Naive thymus-derived CD4-positive, alpha-beta T cell (primary cell): ENCODE data around the gene APCDD1L. TPM values are rescaled to one million over a fixed set of nuclear protein-coding genes. Genes with fewer than 3 reads are reported as not detected.
A peak's percentile ranks its signal among the peaks of the same experiment; 100 is the strongest.

Experiments
- ATAC-seq: fragments of 150-1000 bp; cut with Tn5 transposase; 2 replicates; pipeline ENCODE4 v1.10.0; 2021; ENCODE audit warnings: mild to moderate bottlenecking, moderate library complexity
- CTCF ChIA-PET: fragments of 350-600 bp; sonication (Branson Sonifier 250); formaldehyde crosslinking; loops from one replicate; lab custom pipeline; 2021; ENCODE audit warnings: antibody characterized with exemption; lab: Charles Lee
- POLR2A ChIA-PET: fragments of 350-600 bp; sonication (Branson Sonifier 250); formaldehyde crosslinking; loops from one replicate; lab custom pipeline; 2021; ENCODE audit warnings: antibody characterized with exemption, inconsistent platforms; lab: Charles Lee
- DNase-seq, 9 donors: peaks; one replicate each; pipeline versions ENCODE4 v3.0.0 to v3.0.0-alpha.2; 2020 to 2022; ENCODE audit warnings: mixed read lengths in 1 of 9
- H3K27ac ChIP-seq: one replicate; pipeline ENCODE4 v1.7.0; 2013; ENCODE audit warnings: mild to moderate bottlenecking, low read depth, low read length, moderate library complexity
- H3K27me3 ChIP-seq, 2 donors: one replicate each; pipeline ENCODE4 v1.7.0; 2013; ENCODE audit warnings: low read length in 2 of 2, mild to moderate bottlenecking in 2 of 2, moderate library complexity in 2 of 2; ENCODE audit not compliant: control insufficient read depth in 2 of 2, insufficient read depth in 2 of 2
- H3K36me3 ChIP-seq, 3 experiments: 1 replicate in 2 of 3; 2 replicates in 1 of 3; pipeline ENCODE4 v1.7.0; 2013; ENCODE audit warnings: low read length in 3 of 3, mild to moderate bottlenecking in 3 of 3, moderate library complexity in 1 of 3; ENCODE audit not compliant: insufficient read depth in 3 of 3, control insufficient read depth in 2 of 3
- H3K4me1 ChIP-seq, 2 donors: one replicate each; pipeline ENCODE4 v1.7.0; 2013; ENCODE audit warnings: low read length in 2 of 2, mild to moderate bottlenecking in 2 of 2, moderate library complexity in 1 of 2; ENCODE audit not compliant: control insufficient read depth in 2 of 2, insufficient read depth in 2 of 2
- H3K4me3 ChIP-seq: 2 replicates; pipeline ENCODE4 v1.7.0; 2013; ENCODE audit warnings: mild to moderate bottlenecking, low read length
- H3K9me3 ChIP-seq, 3 experiments: 1 replicate in 2 of 3; 2 replicates in 1 of 3; pipeline ENCODE4 v1.7.0; 2013; ENCODE audit warnings: low read length in 3 of 3; ENCODE audit not compliant: control insufficient read depth in 2 of 3
- H3K27ac Mint-ChIP-seq, 9 donors: one replicate each; pipeline ENCODE4 v1.8.0; 2020 to 2022; ENCODE audit warnings: mixed read lengths in 9 of 9, mild to moderate bottlenecking in 8 of 9, moderate library complexity in 5 of 9, inconsistent platforms in 2 of 9
- H3K27me3 Mint-ChIP-seq, 5 donors: one replicate each; pipeline ENCODE4 v1.8.0; 2021 to 2022; ENCODE audit warnings: mixed read lengths in 5 of 5, mild to moderate bottlenecking in 1 of 5
- H3K36me3 Mint-ChIP-seq, 5 donors: one replicate each; pipeline ENCODE4 v1.8.0; 2020 to 2022; ENCODE audit warnings: mixed read lengths in 5 of 5, mild to moderate bottlenecking in 3 of 5, inconsistent platforms in 1 of 5
- H3K4me1 Mint-ChIP-seq, 7 donors: one replicate each; pipeline ENCODE4 v1.8.0; 2020 to 2022; ENCODE audit warnings: mixed read lengths in 7 of 7, mild to moderate bottlenecking in 3 of 7, inconsistent platforms in 1 of 7
- H3K4me3 Mint-ChIP-seq, 10 donors: one replicate each; pipeline ENCODE4 v1.8.0; 2020 to 2022; ENCODE audit warnings: mild to moderate bottlenecking in 10 of 10, mixed read lengths in 10 of 10, moderate library complexity in 6 of 10, inconsistent platforms in 2 of 10
- H3K9me3 Mint-ChIP-seq, 11 donors: one replicate each; pipeline ENCODE4 v1.8.0; 2020 to 2022; ENCODE audit warnings: mixed read lengths in 11 of 11, mild to moderate bottlenecking in 4 of 11, inconsistent platforms in 1 of 11, moderate library complexity in 1 of 11
- intact Hi-C, 2 donors: fragments of 100-400 bp; cut with micrococcal nuclease; formaldehyde crosslinking; loops; one replicate each; pipeline ENCODE4 v1.15.1; 2023
- polyA plus RNA-seq, 2 donors: library from polyadenylated mRNA; unstranded; fragments of 300-500 nt; fragmentation: Illumina TruSeq; gene quantifications; one replicate each; pipeline ENCODE4 v1.2.3, GENCODE V29; 2021
- total RNA-seq, 6 experiments: library from RNA in 5 of 6; stranded (reverse) in 5 of 6; gene quantifications; 1 replicate in 5 of 6; 2 replicates in 1 of 6; pipeline ENCODE4 v1.2.3 and lab custom pipeline; 2021 to 2026

The APCDD1L gene
- total and polyA plus RNA-seq, 7 experiments from 2014 or later = 0.09 to 0.18 TPM; not detected in 5

- POLR2A ChIA-PET = interaction anchor here (0.6 kb wide), 1 partner anchor 19 kb away, joined by 6 read pairs; no protein-coding TSS in a partner anchor
- Histone ChIP-seq H3K27ac (no peak overlapping the region), H3K9me3 (no peaks in the 10 kb centered on the region), H3K4me1 (no peaks in the 10 kb centered on the region), H3K27me3 (no peaks in the 10 kb centered on the region), H3K36me3 (no peaks in the 10 kb centered on the region), H3K4me3 (no peak overlapping the region)
- ATAC-seq = no peak
- intact Hi-C loops = no loop called here
- Mint-ChIP-seq H3K4me3 (no peak overlapping the region), H3K36me3 (peaks cover 2 to 30% (median 8%) of the 10 kb centered on the region in 5 donors), H3K9me3 (no peaks in the 10 kb centered on the region), H3K27me3 (no peaks in the 10 kb centered on the region), H3K4me1 (peaks cover 0 to 1% (median 0%) of the 10 kb centered on the region in 7 donors), H3K27ac (no peak overlapping the region)
- CTCF ChIA-PET = no interaction called here
- DNase-seq = no peak
These were observed 54.1 kb downstream of the APCDD1L start for GRCh38 chr20:58461104-58461503.

- H3K4me1 Mint-ChIP-seq = peaks cover 0 to 1% (median 0%) of the 10 kb centered on the region in 7 donors
- Histone ChIP-seq H3K36me3 (no peaks in the 10 kb centered on the region), H3K4me3 (no peak overlapping the region), H3K4me1 (no peaks in the 10 kb centered on the region), H3K9me3 (no peaks in the 10 kb centered on the region), H3K27ac (no peak overlapping the region), H3K27me3 (no peaks in the 10 kb centered on the region)
- peaks cover 0 to 11% (median 3%) of the 10 kb centered on the region in 11 donors for H3K9me3 Mint-ChIP-seq
- ChIA-PET CTCF (no interaction called here), POLR2A (no interaction called here)
- no peak overlapping the region for H3K4me3 Mint-ChIP-seq
- DNase-seq (no peak), ATAC-seq (no peak)
- intact Hi-C loops = no loop called here
- H3K36me3 Mint-ChIP-seq = peaks cover 5 to 35% (median 16%) of the 10 kb centered on the region in 5 donors
- no peak overlapping the region for H3K27ac Mint-ChIP-seq
- no peaks in the 10 kb centered on the region for H3K27me3 Mint-ChIP-seq
These were observed 56.0 kb downstream of the APCDD1L start for GRCh38 chr20:58459058-58459750.

GRCh38 chr20:58458342-58459057 lies 56.7 kb downstream of the APCDD1L start:
- H3K27me3 ChIP-seq = no peaks in the 10 kb centered on the region
- Mint-ChIP-seq H3K27me3 (no peaks in the 10 kb centered on the region), H3K9me3 (peaks cover 0 to 15% (median 6%) of the 10 kb centered on the region in 11 donors), H3K36me3 (peaks cover 5 to 39% (median 21%) of the 10 kb centered on the region in 5 donors), H3K4me3 (no peak overlapping the region), H3K4me1 (peaks cover 0 to 1% (median 0%) of the 10 kb centered on the region in 7 donors), H3K27ac (no peak overlapping the region)
- CTCF ChIA-PET = no interaction called here
- DNase-seq (no peak), ATAC-seq (no peak)
- intact Hi-C loops = no loop called here
- POLR2A ChIA-PET = no interaction called here
- no peak overlapping the region for H3K27ac ChIP-seq
- H3K9me3 ChIP-seq = no peaks in the 10 kb centered on the region
- no peak overlapping the region for H3K4me3 ChIP-seq
- H3K4me1 ChIP-seq = no peaks in the 10 kb centered on the region
- no peaks in the 10 kb centered on the region for H3K36me3 ChIP-seq

- intact Hi-C loops = no loop called here
- H3K9me3 Mint-ChIP-seq = peaks cover 0 to 15% (median 6%) of the 10 kb centered on the region in 11 donors
- ATAC-seq = no peak
These were observed 58.0 kb downstream of the APCDD1L start for GRCh38 chr20:58457083-58457695.

GRCh38 chr20:58454460-58454859 lies 60.7 kb downstream of the APCDD1L start:
- H3K9me3 Mint-ChIP-seq = peaks cover 0 to 15% (median 6%) of the 10 kb centered on the region in 11 donors
- peaks cover 8 to 49% (median 21%) of the 10 kb centered on the region in 5 donors for H3K36me3 Mint-ChIP-seq
- no peaks in the 10 kb centered on the region for H3K4me1 ChIP-seq
- no peak for DNase-seq
- CTCF ChIA-PET = no interaction called here
- POLR2A ChIA-PET = no interaction called here
- H3K36me3 ChIP-seq = peaks cover 0 to 4% (median 0%) of the 10 kb centered on the region in 3 experiments
- H3K4me3 ChIP-seq = no peak overlapping the region
- intact Hi-C loops = no loop called here
- no peak overlapping the region for H3K4me3 Mint-ChIP-seq
- H3K27me3 Mint-ChIP-seq = no peaks in the 10 kb centered on the region
- H3K27me3 ChIP-seq = no peaks in the 10 kb centered on the region
- H3K9me3 ChIP-seq = no peaks in the 10 kb centered on the region
- no peak for ATAC-seq
- peak overlapping the region in 1 of 9 donors; percentile 29 for H3K27ac Mint-ChIP-seq
- H3K4me1 Mint-ChIP-seq = peaks cover 0 to 5% (median 0%) of the 10 kb centered on the region in 7 donors
- H3K27ac ChIP-seq = no peak overlapping the region

More at GRCh38 chr20:58457083-58457695, 58.0 kb downstream of the APCDD1L start:
- Histone ChIP-seq H3K36me3 (no peaks in the 10 kb centered on the region), H3K27me3 (no peaks in the 10 kb centered on the region), H3K4me1 (no peaks in the 10 kb centered on the region), H3K27ac (no peak overlapping the region), H3K9me3 (no peaks in the 10 kb centered on the region), H3K4me3 (no peak overlapping the region)
- H3K36me3 Mint-ChIP-seq = peaks cover 8 to 36% (median 21%) of the 10 kb centered on the region in 5 donors
- no peaks in the 10 kb centered on the region for H3K27me3 Mint-ChIP-seq
- no peak for DNase-seq
- peak overlapping the region in 2 of 9 donors; percentile 32 to 38 for H3K27ac Mint-ChIP-seq
- ChIA-PET CTCF (no interaction called here), POLR2A (no interaction called here)
- no peak overlapping the region for H3K4me3 Mint-ChIP-seq
- peaks cover 0 to 5% (median 0%) of the 10 kb centered on the region in 7 donors for H3K4me1 Mint-ChIP-seq

- Mint-ChIP-seq H3K4me3 (no peak overlapping the region), H3K27ac (peak overlapping the region in 2 of 9 donors; percentile 20 to 40)
- CTCF ChIA-PET = interaction anchor here (0.8 kb wide), 1 partner anchor 384 kb away, joined by 3 read pairs; no protein-coding TSS in a partner anchor
These were observed 61.8 kb downstream of the APCDD1L start for GRCh38 chr20:58453391-58453790.

More at GRCh38 chr20:58453391-58453790, 61.8 kb downstream of the APCDD1L start:
- no peak overlapping the region for H3K4me3 ChIP-seq
- no peaks in the 10 kb centered on the region for H3K9me3 ChIP-seq
- Mint-ChIP-seq H3K9me3 (peaks cover 0 to 15% (median 6%) of the 10 kb centered on the region in 11 donors), H3K4me1 (peaks cover 0 to 5% (median 0%) of the 10 kb centered on the region in 7 donors), H3K36me3 (peaks cover 7 to 51% (median 18%) of the 10 kb centered on the region in 5 donors), H3K27me3 (no peaks in the 10 kb centered on the region)
- no peak for DNase-seq
- intact Hi-C loops = no loop called here
- peaks cover 0 to 4% (median 0%) of the 10 kb centered on the region in 3 experiments for H3K36me3 ChIP-seq
- no peak overlapping the region for H3K27ac ChIP-seq
- no peaks in the 10 kb centered on the region for H3K4me1 ChIP-seq
- ATAC-seq = no peak
- no peaks in the 10 kb centered on the region for H3K27me3 ChIP-seq
- POLR2A ChIA-PET = interaction anchor here (0.7 kb wide), 1 partner anchor 132 kb away, joined by 3 read pairs; no protein-coding TSS in a partner anchor
